ENCODE measurements around the gene FCF1. TPM values are rescaled to one million over a fixed set of nuclear protein-coding genes. Genes with fewer than 3 reads are reported as not detected.

FCF1 gene
- total and polyA plus RNA-seq, 7 donors, result 18.6 to 35.7 (median 25.7) TPM

GRCh38 chr14:74682169-74682952 lies 30.6 kb upstream of the FCF1 start:
- H3K4me3 ChIP-seq, result no peak overlapping the region
- no peaks in the 10 kb centered on the region for H3K9me3 ChIP-seq
- intact Hi-C loops (cut with DNase I), result no loop called here
- no peaks in the 10 kb centered on the region for H3K4me1 ChIP-seq
- H3K27ac ChIP-seq, result no peak overlapping the region
- TF ChIP-seq EP300 (IDR thresholded peaks at IDR 0.05) (no peak), POLR2AphosphoS5 (IDR thresholded peaks at IDR 0.05) (no peak), POLR2A (IDR thresholded peaks at IDR 0.05) (no peak), CTCF (IDR thresholded peaks at IDR 0.05) (no peak)
- peaks cover 0 to 65% (median 24%) of the 10 kb centered on the region in 4 donors for H3K36me3 ChIP-seq
- 94 to 95% methylated on average over 10 of the region's 10 CpGs for WGBS, 2 donors
- H3K27me3 ChIP-seq, result no peaks in the 10 kb centered on the region
- DNase-seq, result no peak

- 42 to 76% methylated on average over 3 of the region's 3 CpGs for WGBS, 2 donors
- H3K36me3 ChIP-seq, result peaks cover 0 to 69% (median 25%) of the 10 kb centered on the region in 4 donors
- H3K4me3 ChIP-seq, result no peak overlapping the region
- no peaks in the 10 kb centered on the region for H3K9me3 ChIP-seq
- H3K27ac ChIP-seq, result no peak overlapping the region
- no peak for TF ChIP-seq EP300 (IDR thresholded peaks at IDR 0.05)
- TF ChIP-seq CTCF (IDR thresholded peaks at IDR 0.05), result no peak
- no peak for TF ChIP-seq POLR2A (IDR thresholded peaks at IDR 0.05)
- TF ChIP-seq POLR2AphosphoS5 (IDR thresholded peaks at IDR 0.05), result no peak
- no peaks in the 10 kb centered on the region for H3K27me3 ChIP-seq
- H3K4me1 ChIP-seq, result no peaks in the 10 kb centered on the region
- no peak for DNase-seq
- intact Hi-C loops (cut with DNase I), result no loop called here
Measured at GRCh38 chr14:74683406-74683805, 29.5 kb upstream of the FCF1 start.

- H3K4me3 ChIP-seq, result no peak overlapping the region
- TF ChIP-seq CTCF (IDR thresholded peaks at IDR 0.05) (no peak), POLR2AphosphoS5 (IDR thresholded peaks at IDR 0.05) (no peak), EP300 (IDR thresholded peaks at IDR 0.05) (no peak), POLR2A (IDR thresholded peaks at IDR 0.05) (no peak)
- H3K27ac ChIP-seq, result no peak overlapping the region
- no peaks in the 10 kb centered on the region for H3K27me3 ChIP-seq
- WGBS, 2 donors, result 58 to 92% methylated on average over 12 of the region's 12 CpGs
- H3K36me3 ChIP-seq, result peaks cover 0 to 75% (median 26%) of the 10 kb centered on the region in 4 donors
- no peaks in the 10 kb centered on the region for H3K9me3 ChIP-seq
- DNase-seq, result no peak
- intact Hi-C loops (cut with DNase I), result no loop called here
- H3K4me1 ChIP-seq, result no peaks in the 10 kb centered on the region
Measured at GRCh38 chr14:74684434-74684833, 28.5 kb upstream of the FCF1 start.

- H3K27ac ChIP-seq, result no peak overlapping the region
- no peak for TF ChIP-seq EP300 (IDR thresholded peaks at IDR 0.05)
- no peak for TF ChIP-seq POLR2AphosphoS5 (IDR thresholded peaks at IDR 0.05)
- no peak for TF ChIP-seq CTCF (IDR thresholded peaks at IDR 0.05)
- TF ChIP-seq POLR2A (IDR thresholded peaks at IDR 0.05), result no peak
- intact Hi-C loops (cut with DNase I), result no loop called here
- 82 to 90% methylated on average over 2 of the region's 2 CpGs for WGBS, 2 donors
- peaks cover 0 to 82% (median 26%) of the 10 kb centered on the region in 4 donors for H3K36me3 ChIP-seq
- H3K27me3 ChIP-seq, result no peaks in the 10 kb centered on the region
- DNase-seq, result no peak
- no peaks in the 10 kb centered on the region for H3K4me1 ChIP-seq
- H3K4me3 ChIP-seq, result no peak overlapping the region
- no peaks in the 10 kb centered on the region for H3K9me3 ChIP-seq
Measured at GRCh38 chr14:74685056-74685455, 27.9 kb upstream of the FCF1 start.
